Smooth muscle cell (in vitro differentiated cells): ENCODE measurements around the gene CABP4. TPM values are rescaled to one million over a fixed set of nuclear protein-coding genes. Genes with fewer than 3 reads are reported as not detected.

Experiments used
- DNase-seq: peaks from one replicate; lab custom pipeline; 2025; ENCODE audit not compliant: unreplicated experiment; lab: John Stamatoyannopoulos, UW
- H2AFZ ChIP-seq: fragments of 200-600 bp; sonication (generic); 2 replicates; pipeline ENCODE4 v1.6.0; 2016; ENCODE audit warnings: antibody characterized with exemption, low read depth, mild to moderate bottlenecking
- H3F3A ChIP-seq: fragments of 200-600 bp; sonication (generic); 2 replicates; pipeline ENCODE4 v1.6.0; 2017; ENCODE audit warnings: antibody characterized with exemption, low read depth
- H3K27ac ChIP-seq: fragments of 200-600 bp; sonication (generic); 2 replicates; pipeline ENCODE4 v1.5.1; 2016; ENCODE audit warnings: low read depth, mild to moderate bottlenecking
- H3K27me3 ChIP-seq: fragments of 200-600 bp; sonication (generic); 2 replicates; pipeline ENCODE4 v1.6.1; 2016; ENCODE audit warnings: low read depth, mild to moderate bottlenecking
- H3K36me3 ChIP-seq: fragments of 200-600 bp; sonication (generic); 2 replicates; pipeline ENCODE4 v1.5.1; 2016; ENCODE audit warnings: low read depth
- H3K4me1 ChIP-seq: fragments of 200-600 bp; sonication (generic); 2 replicates; pipeline ENCODE4 v1.5.1; 2016; ENCODE audit warnings: low read depth
- H3K4me2 ChIP-seq: fragments of 200-600 bp; sonication (generic); 2 replicates; pipeline ENCODE4 v1.6.0; 2016; ENCODE audit warnings: mild to moderate bottlenecking
- H3K4me3 ChIP-seq: fragments of 200-600 bp; sonication (generic); 2 replicates; pipeline ENCODE4 v1.5.1; 2016; ENCODE audit warnings: mild to moderate bottlenecking
- H3K79me2 ChIP-seq: fragments of 200-600 bp; sonication (generic); 2 replicates; pipeline ENCODE4 v1.6.0; 2016; ENCODE audit warnings: low read depth, mild to moderate bottlenecking
- H3K9ac ChIP-seq: fragments of 200-600 bp; sonication (generic); 2 replicates; pipeline ENCODE4 v1.6.0; 2016; ENCODE audit warnings: low read depth
- H3K9me3 ChIP-seq: fragments of 200-600 bp; sonication (generic); replicated peaks from 2 replicates; pipeline ENCODE4 v1.5.1; 2016; ENCODE audit warnings: low read depth
- H4K20me1 ChIP-seq: fragments of 200-600 bp; sonication (generic); 2 replicates; pipeline ENCODE4 v1.6.0; 2016; ENCODE audit warnings: low read depth
- CTCF ChIP-seq: fragments of 200-600 bp; sonication (generic); IDR thresholded peaks from 2 replicates; pipeline ENCODE4 v1.5.1; 2017; ENCODE audit warnings: borderline replicate concordance, mild to moderate bottlenecking, antibody characterized with exemption; ENCODE audit not compliant: insufficient read depth, poor library complexity, severe bottlenecking
- WGBS: methylation state at CpG from one replicate; pipeline ENCODE4 v1.1.7; 2016; ENCODE audit warnings: low lambda C conversion rate; 5-methylcytosine and 5-hydroxymethylcytosine counted together
- polyA plus RNA-seq: library from polyadenylated mRNA; unstranded; fragments of >200 nt; fragmentation: Nextera tagmentation; extraction: Ambion mirVana; gene quantifications from 2 replicates; pipeline ENCODE4 v1.2.1, GENCODE V29; 2016
- total RNA-seq: library from RNA; depleted of rRNA; stranded (reverse); fragments of >200 nt; gene quantifications from 2 replicates; pipeline ENCODE4 v1.2.3, GENCODE V29; 2014

Gene CABP4
- total and polyA plus RNA-seq, 2 experiments from 2014 or later = not detected

GRCh38 chr11:67445515-67445914 lies 9.6 kb upstream of the CABP4 start:
- H3K9me3 ChIP-seq = no peaks in the 10 kb centered on the region
- H3K27me3 ChIP-seq = no peaks in the 10 kb centered on the region
- WGBS = 83% methylated on average over 5 of the region's 5 CpGs
- H4K20me1 ChIP-seq = no peaks in the 10 kb centered on the region
- no peak for TF ChIP-seq CTCF
- no peak overlapping the region for H2AFZ ChIP-seq
- no peak overlapping the region for H3K4me2 ChIP-seq
- no peak overlapping the region for H3K4me3 ChIP-seq
- peaks cover 5% of the 10 kb centered on the region for H3K79me2 ChIP-seq
- H3K9ac ChIP-seq = no peak overlapping the region
- no peaks in the 10 kb centered on the region for H3K4me1 ChIP-seq
- no peak for DNase-seq
- H3F3A ChIP-seq = no peaks in the 10 kb centered on the region
- H3K36me3 ChIP-seq = no peaks in the 10 kb centered on the region
- no peak overlapping the region for H3K27ac ChIP-seq

DNA sequence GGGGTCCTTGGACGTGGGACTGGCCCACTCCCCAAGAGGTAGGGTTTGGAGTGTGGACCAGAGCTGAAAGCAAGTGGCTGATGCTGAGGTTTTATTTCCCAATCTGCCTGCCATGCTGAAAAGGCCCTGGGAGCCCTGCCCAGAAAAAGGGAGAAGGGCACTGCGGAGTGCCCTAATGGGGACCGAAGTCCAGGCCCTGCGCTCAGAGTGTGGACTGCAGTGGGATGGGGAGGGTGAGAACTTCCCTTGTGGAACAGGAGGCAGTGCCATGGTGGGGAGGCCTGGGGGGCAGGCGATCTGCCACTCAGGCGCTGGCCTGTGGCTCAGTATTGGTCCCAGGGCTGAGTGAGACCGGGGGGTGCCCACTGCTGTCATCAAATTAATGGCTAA lies 6.9 kb upstream of the CABP4 start:
- peaks cover under 1% of the 10 kb centered on the region for H3K79me2 ChIP-seq
- H3F3A ChIP-seq = no peaks in the 10 kb centered on the region
- no peak overlapping the region for H3K9ac ChIP-seq
- no peaks in the 10 kb centered on the region for H3K36me3 ChIP-seq
- H3K27me3 ChIP-seq = no peaks in the 10 kb centered on the region
- no peak for DNase-seq
- H4K20me1 ChIP-seq = no peaks in the 10 kb centered on the region
- H3K9me3 ChIP-seq = no peaks in the 10 kb centered on the region
- H3K4me2 ChIP-seq = no peak overlapping the region
- no peak overlapping the region for H2AFZ ChIP-seq
- no peaks in the 10 kb centered on the region for H3K4me1 ChIP-seq
- no peak overlapping the region for H3K27ac ChIP-seq
- no peak overlapping the region for H3K4me3 ChIP-seq
- no peak for TF ChIP-seq CTCF
- 97% methylated on average over 7 of the region's 7 CpGs for WGBS

- H3K4me1 ChIP-seq = no peaks in the 10 kb centered on the region
- DNase-seq = no peak
- no peak overlapping the region for H2AFZ ChIP-seq
- H3K79me2 ChIP-seq = no peaks in the 10 kb centered on the region
- no peak overlapping the region for H3K4me3 ChIP-seq
- WGBS = 90% methylated on average over 9 of the region's 9 CpGs
- TF ChIP-seq CTCF = no peak
- H4K20me1 ChIP-seq = no peaks in the 10 kb centered on the region
- H3K36me3 ChIP-seq = no peaks in the 10 kb centered on the region
- no peak overlapping the region for H3K9ac ChIP-seq
- no peak overlapping the region for H3K4me2 ChIP-seq
- no peaks in the 10 kb centered on the region for H3K27me3 ChIP-seq
- H3F3A ChIP-seq = no peaks in the 10 kb centered on the region
- no peak overlapping the region for H3K27ac ChIP-seq
- no peaks in the 10 kb centered on the region for H3K9me3 ChIP-seq
Observed at GRCh38 chr11:67449116-67449844, 5.9 kb upstream of the CABP4 start.
